Activated T-cell treated with anti-CD3 and anti-CD28 coated beads, Interleukin-2, amount 50 U/mL, for 72 hours (primary cell): ENCODE measurements around the gene ZDHHC6. TPM values are rescaled to one million over a fixed set of nuclear protein-coding genes. Genes with fewer than 3 reads are reported as not detected.
A peak's percentile ranks its signal among the peaks of the same experiment; 100 is the strongest.
"Not testable (repeated sequence)": the region's sequence is repeated elsewhere in the genome, so short reads cannot be mapped to it uniquely, and the experiment has no call there.

Source experiments
- ATAC-seq, 2 donors: fragments of 150-1000 bp; cut with Tn5 transposase; replicated peaks in 1 of 2; 2 replicates each; pipeline ENCODE4 v1.10.0; 2021; ENCODE audit warnings: moderate library complexity in 2 of 2, mild to moderate bottlenecking in 1 of 2
- DNase-seq, 2 donors: peaks; one replicate each; pipeline ENCODE4 v3.0.0; 2021 to 2022; ENCODE audit warnings: mixed read lengths in 1 of 2
- H3K27ac Mint-ChIP-seq: one replicate; pipeline ENCODE4 v1.8.0; 2022; ENCODE audit warnings: mild to moderate bottlenecking, moderate library complexity, mixed read lengths
- H3K27me3 Mint-ChIP-seq: one replicate; pipeline ENCODE4 v1.8.0; 2022; ENCODE audit warnings: low read depth, mixed read lengths
- H3K36me3 Mint-ChIP-seq, 2 donors: one replicate each; pipeline ENCODE4 v1.8.0; 2022; ENCODE audit warnings: mixed read lengths in 2 of 2, mild to moderate bottlenecking in 1 of 2; ENCODE audit not compliant: insufficient read depth in 2 of 2
- H3K4me1 Mint-ChIP-seq: one replicate; pipeline ENCODE4 v1.8.0; 2022; ENCODE audit warnings: low read depth, mixed read lengths
- H3K4me3 Mint-ChIP-seq, 2 donors: one replicate each; pipeline ENCODE4 v1.8.0; 2022; ENCODE audit warnings: mild to moderate bottlenecking in 2 of 2, mixed read lengths in 2 of 2, moderate library complexity in 2 of 2
- H3K9me3 Mint-ChIP-seq, 2 donors: one replicate each; pipeline ENCODE4 v1.8.0; 2022; ENCODE audit warnings: mixed read lengths in 2 of 2
- total RNA-seq, 2 donors: library from RNA; stranded (reverse); gene quantifications; one replicate each; pipeline ENCODE4 v1.2.3, GENCODE V29; 2022

Gene ZDHHC6
- total RNA-seq, 2 donors from 2014 or later: 61.1 to 78.7 TPM

- Mint-ChIP-seq H3K36me3 (peaks cover 8 to 22% of the 10 kb centered on the region in 2 donors), H3K4me3 (no peak overlapping the region), H3K4me1 (no peaks in the 10 kb centered on the region), H3K27ac (peak overlapping the region; percentile 51), H3K9me3 (no peaks in the 10 kb centered on the region), H3K27me3 (no peaks in the 10 kb centered on the region)
- DNase-seq: no peak
- no peak for ATAC-seq
These were observed 13.6 kb downstream of the ZDHHC6 start for GRCh38 chr10:112433136-112433535.

- Mint-ChIP-seq H3K4me1 (no peaks in the 10 kb centered on the region), H3K27ac (peak overlapping the region; percentile 18), H3K9me3 (no peaks in the 10 kb centered on the region), H3K4me3 (no peak overlapping the region), H3K36me3 (peaks cover 13 to 29% of the 10 kb centered on the region in 2 donors), H3K27me3 (no peaks in the 10 kb centered on the region)
- DNase-seq (no peak), ATAC-seq (no peak)
These were observed 17.0 kb downstream of the ZDHHC6 start for GRCh38 chr10:112429654-112430230.

- Mint-ChIP-seq H3K9me3 (no peaks in the 10 kb centered on the region), H3K4me1 (no peaks in the 10 kb centered on the region), H3K27ac (peak overlapping the region; percentile 18), H3K27me3 (no peaks in the 10 kb centered on the region), H3K36me3 (peaks cover 13 to 26% of the 10 kb centered on the region in 2 donors), H3K4me3 (no peak overlapping the region)
- DNase-seq: no peak
- ATAC-seq: no peak
These were observed 17.6 kb downstream of the ZDHHC6 start for GRCh38 chr10:112429147-112429546.

- ATAC-seq: no peak
- no peak for DNase-seq
- H3K4me3 Mint-ChIP-seq: no peak overlapping the region
- no peaks in the 10 kb centered on the region for H3K27me3 Mint-ChIP-seq
- peaks cover 15 to 16% of the 10 kb centered on the region in 2 donors for H3K36me3 Mint-ChIP-seq
- H3K27ac Mint-ChIP-seq: no peak overlapping the region
- H3K9me3 Mint-ChIP-seq: no peaks in the 10 kb centered on the region
- no peaks in the 10 kb centered on the region for H3K4me1 Mint-ChIP-seq
These were observed 20.6 kb downstream of the ZDHHC6 start for GRCh38 chr10:112426111-112426510.

- no peak overlapping the region for H3K27ac Mint-ChIP-seq
- H3K27me3 Mint-ChIP-seq: no peaks in the 10 kb centered on the region
- ATAC-seq (no peak), DNase-seq (no peak)
- no peaks in the 10 kb centered on the region for H3K9me3 Mint-ChIP-seq
- no peaks in the 10 kb centered on the region for H3K4me1 Mint-ChIP-seq
- H3K36me3 Mint-ChIP-seq: peaks cover 15 to 17% of the 10 kb centered on the region in 2 donors
- no peak overlapping the region for H3K4me3 Mint-ChIP-seq
These were observed 22.1 kb downstream of the ZDHHC6 start for GRCh38 chr10:112424651-112425050.

GRCh38 chr10:112421731-112422130 is 25.0 kb downstream of the ZDHHC6 start:
- Mint-ChIP-seq H3K9me3 (no peaks in the 10 kb centered on the region), H3K27ac (peak overlapping the region; percentile 68), H3K27me3 (no peaks in the 10 kb centered on the region), H3K4me3 (no peak overlapping the region), H3K4me1 (no peaks in the 10 kb centered on the region), H3K36me3 (peaks cover 13 to 14% of the 10 kb centered on the region in 2 donors)
- no peak for ATAC-seq
- no peak for DNase-seq

- H3K27ac Mint-ChIP-seq: no peak overlapping the region
These were observed 34.0 kb downstream of the ZDHHC6 start for GRCh38 chr10:112412696-112413095.

GRCh38 chr10:112409755-112410154 is 37.0 kb downstream of the ZDHHC6 start:
- Mint-ChIP-seq H3K9me3 (peaks cover 4% of the 10 kb centered on the region in 2 donors), H3K36me3 (peaks cover 13 to 26% of the 10 kb centered on the region in 2 donors), H3K27me3 (no peaks in the 10 kb centered on the region), H3K27ac (no peak overlapping the region), H3K4me3 (no peak overlapping the region), H3K4me1 (no peaks in the 10 kb centered on the region)
- ATAC-seq: no peak
- no peak for DNase-seq

More at GRCh38 chr10:112412696-112413095, 34.0 kb downstream of the ZDHHC6 start:
- H3K9me3 Mint-ChIP-seq: no peaks in the 10 kb centered on the region
- H3K4me1 Mint-ChIP-seq: no peaks in the 10 kb centered on the region
- peaks cover 9 to 24% of the 10 kb centered on the region in 2 donors for H3K36me3 Mint-ChIP-seq
- no peaks in the 10 kb centered on the region for H3K27me3 Mint-ChIP-seq
- ATAC-seq: no peak
- no peak for DNase-seq
- no peak overlapping the region for H3K4me3 Mint-ChIP-seq

GRCh38 chr10:112409299-112409698 is 37.4 kb downstream of the ZDHHC6 start:
- Mint-ChIP-seq H3K27me3 (no peaks in the 10 kb centered on the region), H3K4me3 (no peak overlapping the region), H3K9me3 (peaks cover 4% of the 10 kb centered on the region in 2 donors), H3K27ac (no peak overlapping the region), H3K4me1 (no peaks in the 10 kb centered on the region), H3K36me3 (peaks cover 13 to 30% of the 10 kb centered on the region in 2 donors)
- ATAC-seq (no peak), DNase-seq (no peak)

GRCh38 chr10:112407696-112408095 is 39.0 kb downstream of the ZDHHC6 start:
- peak overlapping the region; percentile 70 for H3K27ac Mint-ChIP-seq

GRCh38 chr10:112406806-112407205 is 39.9 kb downstream of the ZDHHC6 start:
- ATAC-seq, DNase-seq, H3K4me1 Mint-ChIP-seq, H3K27me3 Mint-ChIP-seq, H3K4me3 Mint-ChIP-seq, H3K27ac Mint-ChIP-seq, H3K9me3 Mint-ChIP-seq: not testable (repeated sequence)
- peaks cover 13 to 38% of the 10 kb centered on the region in 2 donors for H3K36me3 Mint-ChIP-seq

More at GRCh38 chr10:112407696-112408095, 39.0 kb downstream of the ZDHHC6 start:
- H3K4me3 Mint-ChIP-seq: no peak overlapping the region
- peaks cover 11 to 36% of the 10 kb centered on the region in 2 donors for H3K36me3 Mint-ChIP-seq
- DNase-seq (no peak), ATAC-seq (no peak)
- no peaks in the 10 kb centered on the region for H3K4me1 Mint-ChIP-seq
- H3K27me3 Mint-ChIP-seq: no peaks in the 10 kb centered on the region
- H3K9me3 Mint-ChIP-seq: peaks cover 4% of the 10 kb centered on the region in 2 donors

- H3K4me1 Mint-ChIP-seq: no peaks in the 10 kb centered on the region
- no peaks in the 10 kb centered on the region for H3K27me3 Mint-ChIP-seq
- peaks cover 4% of the 10 kb centered on the region in 2 donors for H3K9me3 Mint-ChIP-seq
- H3K36me3 Mint-ChIP-seq: peaks cover 15 to 37% of the 10 kb centered on the region in 2 donors
- no peak overlapping the region for H3K4me3 Mint-ChIP-seq
- ATAC-seq: no peak
- no peak for DNase-seq
- peak overlapping the region; percentile 25 for H3K27ac Mint-ChIP-seq
These were observed 42.1 kb downstream of the ZDHHC6 start for GRCh38 chr10:112404617-112405016.

GRCh38 chr10:112402917-112403316 is 43.8 kb downstream of the ZDHHC6 start:
- ATAC-seq (no peak), DNase-seq (no peak)
- Mint-ChIP-seq H3K4me1 (no peaks in the 10 kb centered on the region), H3K27me3 (no peaks in the 10 kb centered on the region), H3K4me3 (no peak overlapping the region), H3K27ac (peak overlapping the region; percentile 51), H3K9me3 (peaks cover 4% of the 10 kb centered on the region in 2 donors), H3K36me3 (peaks cover 17 to 32% of the 10 kb centered on the region in 2 donors)

GRCh38 chr10:112397592-112397991 is 49.1 kb downstream of the ZDHHC6 start:
- no peak for DNase-seq
- Mint-ChIP-seq H3K9me3 (no peaks in the 10 kb centered on the region), H3K27ac (no peak overlapping the region), H3K4me1 (no peaks in the 10 kb centered on the region), H3K36me3 (peaks cover 5% of the 10 kb centered on the region in 2 donors), H3K4me3 (no peak overlapping the region), H3K27me3 (no peaks in the 10 kb centered on the region)
- ATAC-seq: no peak
